ENCODE results near the gene SNHG17. TPM values are rescaled to one million over a fixed set of nuclear protein-coding genes. Genes with fewer than 3 reads are reported as not detected.
"Not testable (repeated sequence)": the region's sequence is repeated elsewhere in the genome, so short reads cannot be mapped to it uniquely, and the experiment has no call there.

Gene SNHG17
- total RNA-seq, 1 donor from 2014 or later = 129 TPM

- H3K4me1 ChIP-seq = peaks cover 12 to 15% of the 10 kb centered on the region in 2 donors
- no peaks in the 10 kb centered on the region for H3K9me3 ChIP-seq
- intact Hi-C loops (cut with DNase I) = loop anchor here (1.0 to 10.0 kb wide), 3 partner anchors 26 to 437 kb away; partner anchors contain the start of genes RPRD1B, SNHG17 and TTI1
- H3K27me3 ChIP-seq = no peaks in the 10 kb centered on the region
- no peak for TF ChIP-seq CTCF (IDR thresholded peaks at IDR 0.05)
- no peak for DNase-seq (ENCODE audit: low spot score in 2 of 2)
- peak overlapping the region; percentile 93 to 99 for H3K4me3 ChIP-seq
- H3K27ac ChIP-seq = peak overlapping the region; percentile 88 to 93
- H3K36me3 ChIP-seq = no peaks in the 10 kb centered on the region
These were observed 36.9 kb upstream of the SNHG17 start for GRCh38 chr20:38471987-38472512.

- intact Hi-C loops (cut with DNase I) = loop anchor here (10.0 kb wide), 1 partner anchor 436 kb away; the partner anchor contains the start of genes RPRD1B and TTI1
- Histone ChIP-seq H3K4me1 (peaks cover 12 to 15% of the 10 kb centered on the region in 2 donors), H3K4me3 (no peak overlapping the region), H3K36me3 (no peaks in the 10 kb centered on the region), H3K27ac (peak overlapping the region; percentile 88 to 93), H3K27me3 (no peaks in the 10 kb centered on the region), H3K9me3 (no peaks in the 10 kb centered on the region)
- no peak for DNase-seq (ENCODE audit: low spot score in 2 of 2)
- no peak for TF ChIP-seq CTCF (IDR thresholded peaks at IDR 0.05)
These were observed 36.1 kb upstream of the SNHG17 start for GRCh38 chr20:38471245-38471644.

GRCh38 chr20:38466983-38467382, 31.9 kb upstream of the SNHG17 start:
- no peak for TF ChIP-seq CTCF (IDR thresholded peaks at IDR 0.05)
- DNase-seq (ENCODE audit: low spot score in 2 of 2) = no peak
- H3K36me3 ChIP-seq = no peaks in the 10 kb centered on the region
- H3K4me1 ChIP-seq = no peaks in the 10 kb centered on the region
- no peak overlapping the region for H3K27ac ChIP-seq
- H3K9me3 ChIP-seq = no peaks in the 10 kb centered on the region
- H3K27me3 ChIP-seq = no peaks in the 10 kb centered on the region
- H3K4me3 ChIP-seq = no peak overlapping the region
- intact Hi-C loops (cut with DNase I) = no loop called here

- Histone ChIP-seq H3K36me3 (no peaks in the 10 kb centered on the region), H3K4me1 (no peaks in the 10 kb centered on the region), H3K27ac (no peak overlapping the region), H3K9me3 (no peaks in the 10 kb centered on the region), H3K4me3 (no peak overlapping the region), H3K27me3 (no peaks in the 10 kb centered on the region)
- intact Hi-C loops (cut with DNase I) = no loop called here
- DNase-seq (ENCODE audit: low spot score in 2 of 2) = no peak
- no peak for TF ChIP-seq CTCF (IDR thresholded peaks at IDR 0.05)
These were observed 31.0 kb upstream of the SNHG17 start for GRCh38 chr20:38466171-38466570.

- H3K27me3 ChIP-seq; H3K4me3 ChIP-seq; H3K4me1 ChIP-seq; H3K36me3 ChIP-seq; H3K27ac ChIP-seq; intact Hi-C loops (cut with DNase I); H3K9me3 ChIP-seq: not testable (repeated sequence)
- DNase-seq (ENCODE audit: low spot score in 2 of 2) = peak in 1 of 2 donors; percentile 49
These were observed 26.4 kb upstream of the SNHG17 start for GRCh38 chr20:38461569-38461968.

- H3K27ac ChIP-seq; H3K4me1 ChIP-seq; H3K4me3 ChIP-seq; H3K36me3 ChIP-seq; intact Hi-C loops (cut with DNase I); H3K27me3 ChIP-seq; H3K9me3 ChIP-seq: not testable (repeated sequence)
- DNase-seq (ENCODE audit: low spot score in 2 of 2) = peak in 1 of 2 donors; percentile 7
These were observed 26.0 kb upstream of the SNHG17 start for GRCh38 chr20:38461167-38461566.

GRCh38 chr20:38460631-38461030, 25.5 kb upstream of the SNHG17 start:
- H3K4me1 ChIP-seq; DNase-seq (ENCODE audit: low spot score in 2 of 2); H3K9me3 ChIP-seq; H3K36me3 ChIP-seq; intact Hi-C loops (cut with DNase I); H3K27ac ChIP-seq; H3K4me3 ChIP-seq; H3K27me3 ChIP-seq: not testable (repeated sequence)
